ENCODE results near the gene LNX1. TPM values are rescaled to one million over a fixed set of nuclear protein-coding genes. Genes with fewer than 3 reads are reported as not detected.

The LNX1 gene
- polyA plus RNA-seq, 1 of the 3 experiments (the other 2 are of a cell fraction) = 0.16 TPM

GRCh38 chr4:53601251-53601764, 10.0 kb upstream of the LNX1 start:
- WGBS (ENCODE audit: low lambda C conversion rate) = 93% methylated on average over 5 of the region's 9 CpGs
- Histone ChIP-seq H2AFZ (ENCODE audit: low read depth) (no peak overlapping the region), H3K4me3 (ENCODE audit: low read depth in 2 of 2, low read length in 1 of 2) (no peak overlapping the region), H3K27ac (ENCODE audit: low read depth in 2 of 2, low read length in 1 of 2) (no peak overlapping the region), H3K79me2 (ENCODE audit: insufficient read depth) (no peaks in the 10 kb centered on the region), H3K4me2 (no peak overlapping the region), H4K20me1 (ENCODE audit: insufficient read depth) (no peaks in the 10 kb centered on the region), H3F3A (replicated peaks; ENCODE audit: insufficient read depth) (no peaks in the 10 kb centered on the region), H3K9ac (no peak overlapping the region), H3K36me3 (replicated peaks in 1 of 2; ENCODE audit: control insufficient read depth in 1 of 2, insufficient read depth in 2 of 2, low read length in 1 of 2) (no peaks in the 10 kb centered on the region), H3K4me1 (ENCODE audit: control insufficient read depth in 1 of 2, insufficient read depth in 2 of 2, low read depth in 1 of 2, low read length in 1 of 2) (peaks cover 0 to 8% of the 10 kb centered on the region in 2 experiments; a peak in 1 of 4 replicates), H3K9me2 (no peaks in the 10 kb centered on the region), H3K9me3 (no peaks in the 10 kb centered on the region), H3K27me3 (ENCODE audit: insufficient read depth) (no peaks in the 10 kb centered on the region)
- TF ChIP-seq IRF3 (IDR thresholded peaks at IDR 0.05; ENCODE audit: low read depth, low read length) = no peak
- peak; percentile 48 for TF ChIP-seq RAD21 (IDR thresholded peaks at IDR 0.05; ENCODE audit: low read length)
- TF ChIP-seq ZBTB33 (IDR thresholded peaks at IDR 0.05; ENCODE audit: borderline replicate concordance, low read depth) = no peak
- TF ChIP-seq SMC3 (IDR thresholded peaks at IDR 0.05; ENCODE audit: low read depth, low read length) = 0 out of 2 replicates have a peak, but pooled peaks have one; percentile 24
- no peak for TF ChIP-seq RCOR1 (IDR thresholded peaks at IDR 0.05; ENCODE audit: low read length)
- TF ChIP-seq REST (IDR thresholded peaks at IDR 0.05; ENCODE audit: low read depth, low read length) = no peak
- TF ChIP-seq CTCF (IDR thresholded peaks at IDR 0.05) = peak; percentile 37
- TF ChIP-seq RXRA (IDR thresholded peaks at IDR 0.05; ENCODE audit: borderline replicate concordance, low read depth) = no peak
- CTCF ChIA-PET = interaction anchor here (0.7 to 2.0 kb wide), 4 partner anchors 10 to 86 kb away, joined by 3 to 4 read pairs (median 3); partner anchors contain the start of gene LNX1
- peak; percentile 41 for DNase-seq
- POLR2A ChIA-PET = no interaction called here

All from SK-N-SH (cell line).